ENCODE measurements around the gene BMP6. TPM values are rescaled to one million over a fixed set of nuclear protein-coding genes. Genes with fewer than 3 reads are reported as not detected.

BMP6 gene
- total and polyA plus RNA-seq, 2 donors (not counting 3 experiments of a cell fraction or from before 2014, with no cell fraction given): 221 to 276 TPM

DNA sequence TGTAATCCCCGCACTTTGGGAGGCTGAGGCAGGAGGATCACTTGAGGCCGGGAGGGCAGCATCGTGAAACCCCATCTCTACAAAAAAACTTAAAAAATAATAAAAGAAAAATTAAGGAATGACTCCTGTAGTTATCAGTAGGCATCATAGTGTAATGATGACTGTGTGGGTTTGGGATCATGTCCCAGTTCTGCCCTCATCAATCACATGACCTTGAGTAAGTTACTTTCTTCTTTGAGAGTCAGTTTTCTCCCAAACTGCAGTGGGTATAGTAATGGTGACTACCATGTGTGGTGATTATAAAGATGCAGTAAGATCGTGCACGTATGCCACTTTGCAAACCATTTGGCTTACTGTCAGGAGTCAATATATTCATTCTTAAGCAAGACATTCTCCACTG is 95.5 kb downstream of the BMP6 start:
- Histone ChIP-seq H3K27ac (ENCODE audit: insufficient read depth, low read depth, low read length) (no peak overlapping the region), H3K4me2 (ENCODE audit: insufficient read depth, low read length) (no peak overlapping the region), H3K27me3 (ENCODE audit: control insufficient read depth in 2 of 2, insufficient read depth in 2 of 2, low read length in 2 of 2) (no peaks in the 10 kb centered on the region), H3K4me1 (ENCODE audit: control insufficient read depth, extremely low read depth, insufficient read depth, low read length) (peaks cover 50% of the 10 kb centered on the region), H4K20me1 (replicated peaks; ENCODE audit: control insufficient read depth, extremely low read depth, insufficient read depth, low read length) (peaks cover 20% of the 10 kb centered on the region), H2AFZ (ENCODE audit: low read depth, low read length) (no peak overlapping the region), H3K9me1 (replicated peaks; ENCODE audit: control insufficient read depth, extremely low read depth, insufficient read depth, low read length) (no peaks in the 10 kb centered on the region), H3K79me2 (ENCODE audit: control insufficient read depth, insufficient read depth, low read length) (peaks cover 96% of the 10 kb centered on the region), H3K9me3 (replicated peaks; ENCODE audit: control insufficient read depth, insufficient read depth, low read length) (no peaks in the 10 kb centered on the region), H3K36me3 (ENCODE audit: control insufficient read depth in 2 of 2, extremely low read depth in 1 of 2, insufficient read depth in 2 of 2, low read length in 2 of 2) (peaks cover 21 to 22% of the 10 kb centered on the region in 2 experiments), H3K4me3 (replicated peaks in 1 of 3; ENCODE audit: insufficient read depth in 1 of 3, low read depth in 1 of 3, low read length in 3 of 3) (no peak overlapping the region), H3K9ac (replicated peaks; ENCODE audit: extremely low read depth, insufficient read depth, low read length) (no peak overlapping the region)
- TF ChIP-seq POLR2AphosphoS5 (IDR thresholded peaks at IDR 0.05; ENCODE audit: insufficient read depth, low read depth, low read length) (no peak), EZH2 (IDR thresholded peaks at IDR 0.05; ENCODE audit: borderline replicate concordance, low read depth, low read length, severe bottlenecking) (no peak), JUN (IDR thresholded peaks at IDR 0.05; ENCODE audit: borderline replicate concordance, insufficient read depth, insufficient read length, low read depth) (no peak), POLR2A (IDR thresholded peaks at IDR 0.05; ENCODE audit: low read depth, low read length) (no peak), FOS (IDR thresholded peaks at IDR 0.05; ENCODE audit: borderline replicate concordance, insufficient read depth, low read length) (no peak), GATA2 (IDR thresholded peaks at IDR 0.05; ENCODE audit: insufficient read depth, insufficient read length, low read depth, low read length) (no peak), MYC (IDR thresholded peaks at IDR 0.05; ENCODE audit: low read depth, low read length) (no peak)
- TF ChIP-seq, protein P1, sequence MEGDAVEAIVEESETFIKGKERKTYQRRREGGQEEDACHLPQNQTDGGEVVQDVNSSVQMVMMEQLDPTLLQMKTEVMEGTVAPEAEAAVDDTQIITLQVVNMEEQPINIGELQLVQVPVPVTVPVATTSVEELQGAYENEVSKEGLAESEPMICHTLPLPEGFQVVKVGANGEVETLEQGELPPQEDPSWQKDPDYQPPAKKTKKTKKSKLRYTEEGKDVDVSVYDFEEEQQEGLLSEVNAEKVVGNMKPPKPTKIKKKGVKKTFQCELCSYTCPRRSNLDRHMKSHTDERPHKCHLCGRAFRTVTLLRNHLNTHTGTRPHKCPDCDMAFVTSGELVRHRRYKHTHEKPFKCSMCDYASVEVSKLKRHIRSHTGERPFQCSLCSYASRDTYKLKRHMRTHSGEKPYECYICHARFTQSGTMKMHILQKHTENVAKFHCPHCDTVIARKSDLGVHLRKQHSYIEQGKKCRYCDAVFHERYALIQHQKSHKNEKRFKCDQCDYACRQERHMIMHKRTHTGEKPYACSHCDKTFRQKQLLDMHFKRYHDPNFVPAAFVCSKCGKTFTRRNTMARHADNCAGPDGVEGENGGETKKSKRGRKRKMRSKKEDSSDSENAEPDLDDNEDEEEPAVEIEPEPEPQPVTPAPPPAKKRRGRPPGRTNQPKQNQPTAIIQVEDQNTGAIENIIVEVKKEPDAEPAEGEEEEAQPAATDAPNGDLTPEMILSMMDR (IDR thresholded peaks at IDR 0.05; ENCODE audit: extremely low read depth in 1 of 2, insufficient read depth in 1 of 2, low read depth in 1 of 2, low read length in 2 of 2): no peak
- TF ChIP-seq, protein P2, sequence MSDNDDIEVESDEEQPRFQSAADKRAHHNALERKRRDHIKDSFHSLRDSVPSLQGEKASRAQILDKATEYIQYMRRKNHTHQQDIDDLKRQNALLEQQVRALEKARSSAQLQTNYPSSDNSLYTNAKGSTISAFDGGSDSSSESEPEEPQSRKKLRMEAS (IDR thresholded peaks at IDR 0.05; ENCODE audit: insufficient read depth, insufficient read length): no peak
- DNase-seq (ENCODE audit: low read depth, low spot score): no peak
- POLR2A ChIA-PET: no interaction called here
- no peak for FAIRE-seq
- dilution Hi-C loops (cut with MboI; ENCODE audit: extremely low pct_ligation_motif_present, low sequenced_read_pairs) (no loop called here), intact Hi-C loops (cut with micrococcal nuclease) (no loop called here)
- no TSS peak for BruUV-seq (replicated peaks)
- CTCF ChIA-PET: no interaction called here

Measured in endothelial cell of umbilical vein (primary cell).